Upper lobe of left lung (tissue), 6 donors: ENCODE results near the gene ANHX. TPM values are rescaled to one million over a fixed set of nuclear protein-coding genes. Genes with fewer than 3 reads are reported as not detected.

ENCODE experiments used
- ATAC-seq, 2 donors: fragments of 200-7000 bp; cut with Tn5 transposase; one replicate each; pipeline ENCODE4 v1.9.1; 2022; ENCODE audit warnings: mild to moderate bottlenecking in 2 of 2, moderate library complexity in 2 of 2; ENCODE audit not compliant: low FRiP score in 2 of 2
- DNase-seq, 2 donors: peaks; one replicate each; pipeline ENCODE4 v3.0.0-alpha.2; 2019 to 2020
- H3K27ac ChIP-seq, 4 donors: fragments of 200-600 bp; sonication (generic); one replicate each; pipeline ENCODE4 v1.5.1; 2016 to 2019
- H3K27me3 ChIP-seq, 4 donors: fragments of 200-600 bp; sonication (generic); one replicate each; pipeline ENCODE4 v1.5.1; 2017 to 2019
- H3K36me3 ChIP-seq, 4 donors: fragments of 200-600 bp; sonication (generic); one replicate each; pipeline ENCODE4 v1.5.1; 2016 to 2019
- H3K4me1 ChIP-seq, 4 donors: fragments of 200-600 bp; sonication (generic); one replicate each; pipeline ENCODE4 v1.5.1; 2018 to 2019
- H3K4me3 ChIP-seq, 4 donors: fragments of 200-600 bp; sonication (generic); one replicate each; pipeline ENCODE4 v1.5.1; 2017 to 2019; ENCODE audit warnings: mild to moderate bottlenecking in 2 of 4, moderate library complexity in 1 of 4
- H3K9me3 ChIP-seq, 4 donors: fragments of 200-600 bp; sonication (generic); one replicate each; pipeline ENCODE4 v1.5.1; 2018 to 2019
- EP300 ChIP-seq, 4 donors: sonication (generic); formaldehyde crosslinking; IDR thresholded peaks; one replicate each; pipeline ENCODE4 v1.5.1; 2017; ENCODE audit warnings: antibody characterized with exemption in 4 of 4, control low read depth in 2 of 4
- POLR2A ChIP-seq, 4 donors: fragments of 450-650 bp; IDR thresholded peaks; one replicate each; pipeline ENCODE4 v1.5.1; 2016 to 2017; ENCODE audit warnings: antibody characterized with exemption in 4 of 4, mild to moderate bottlenecking in 2 of 4
- POLR2AphosphoS5 ChIP-seq, 2 donors: sonication (generic); formaldehyde crosslinking; IDR thresholded peaks; one replicate each; pipeline ENCODE4 v1.5.1; 2017; ENCODE audit warnings: antibody characterized with exemption in 2 of 2
- WGBS, 2 donors: methylation state at CpG; one replicate each; pipeline ENCODE4 v1.1.5; 2017 to 2018; 5-methylcytosine and 5-hydroxymethylcytosine counted together
- small RNA-seq, 4 donors: library from RNA; depleted of rRNA; stranded (forward); fragments of <200 nt; gene quantifications; one replicate each; pipeline ENCODE3, GENCODE V24; 2016
- total RNA-seq, 6 donors: library from RNA; depleted of rRNA in 4 of 6; stranded (reverse); fragments of >200 nt in 4 of 6; gene quantifications; one replicate each; pipeline versions ENCODE4 v1.1.0 to v1.2.1, GENCODE V29; 2016 to 2021
- TF ChIP-seq, protein P1 (sequence below), 6 experiments: fragments of 450-650 bp in 4 of 6; fragments of 200-600 bp in 2 of 6; sonication (generic) in 2 of 6; IDR thresholded peaks; one replicate each; pipeline ENCODE4 v1.5.1; 2016 to 2019; ENCODE audit warnings: antibody characterized with exemption in 6 of 6
- donor health status: DM: no; HTN: no; CAD: no; lungs with moderate emphysema.
- donor health status: DM: no; HTN: yes; CAD: no; lungs with severe emphysema.

ANHX gene
- total RNA-seq, 6 donors from 2014 or later: not detected

DNA sequence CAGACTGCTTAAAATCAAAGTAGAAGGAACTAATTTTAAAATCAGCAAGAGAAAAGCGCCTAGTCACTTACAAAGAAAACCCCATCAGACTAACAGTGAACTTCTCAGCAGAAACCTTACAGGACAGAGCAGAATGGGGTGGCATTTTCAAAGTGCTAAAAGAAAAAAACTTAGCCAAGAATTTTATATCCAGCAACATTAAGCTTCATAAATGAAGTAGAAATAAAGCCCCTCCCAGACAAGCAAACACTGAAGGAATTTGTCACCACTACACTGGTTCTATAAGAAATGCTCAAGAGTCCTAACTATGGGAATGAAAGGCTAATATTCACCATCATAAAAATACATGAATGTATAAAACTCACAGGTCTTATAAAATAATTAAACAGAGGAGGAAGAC is 60.8 kb downstream of the ANHX start:
- peaks cover 16 to 52% (median 28%) of the 10 kb centered on the region in 4 donors for H3K9me3 ChIP-seq
- WGBS, 2 donors: 81 to 91% methylated on average over 1 of the region's 1 CpG

DNA sequence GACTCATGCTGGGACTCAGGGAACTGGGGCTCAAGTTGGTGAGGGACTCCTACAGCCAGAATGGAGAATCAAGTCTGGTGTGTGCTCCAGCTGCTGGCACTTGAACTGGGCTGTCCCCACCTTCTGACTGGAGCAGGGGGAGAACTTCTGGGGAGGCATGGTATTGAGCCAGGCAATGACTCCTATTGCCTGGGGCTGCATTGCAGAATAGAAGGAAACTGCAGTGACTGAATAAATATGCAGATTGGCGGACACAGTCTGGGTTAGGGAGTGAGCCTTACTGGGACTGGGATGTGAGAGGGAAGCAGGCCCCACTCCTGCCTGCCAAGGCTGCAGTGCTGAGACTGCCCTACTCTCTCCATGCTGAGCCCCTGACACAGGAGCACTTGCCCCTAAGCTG is 63.2 kb downstream of the ANHX start:
- WGBS, 2 donors: 78 to 84% methylated on average over 1 of the region's 1 CpG
- Histone ChIP-seq H3K27me3 (no peaks in the 10 kb centered on the region), H3K9me3 (peaks cover 16 to 69% (median 28%) of the 10 kb centered on the region in 4 donors), H3K36me3 (no peaks in the 10 kb centered on the region), H3K4me1 (no peaks in the 10 kb centered on the region), H3K4me3 (no peak overlapping the region), H3K27ac (no peak overlapping the region)
- TF ChIP-seq, protein P1, sequence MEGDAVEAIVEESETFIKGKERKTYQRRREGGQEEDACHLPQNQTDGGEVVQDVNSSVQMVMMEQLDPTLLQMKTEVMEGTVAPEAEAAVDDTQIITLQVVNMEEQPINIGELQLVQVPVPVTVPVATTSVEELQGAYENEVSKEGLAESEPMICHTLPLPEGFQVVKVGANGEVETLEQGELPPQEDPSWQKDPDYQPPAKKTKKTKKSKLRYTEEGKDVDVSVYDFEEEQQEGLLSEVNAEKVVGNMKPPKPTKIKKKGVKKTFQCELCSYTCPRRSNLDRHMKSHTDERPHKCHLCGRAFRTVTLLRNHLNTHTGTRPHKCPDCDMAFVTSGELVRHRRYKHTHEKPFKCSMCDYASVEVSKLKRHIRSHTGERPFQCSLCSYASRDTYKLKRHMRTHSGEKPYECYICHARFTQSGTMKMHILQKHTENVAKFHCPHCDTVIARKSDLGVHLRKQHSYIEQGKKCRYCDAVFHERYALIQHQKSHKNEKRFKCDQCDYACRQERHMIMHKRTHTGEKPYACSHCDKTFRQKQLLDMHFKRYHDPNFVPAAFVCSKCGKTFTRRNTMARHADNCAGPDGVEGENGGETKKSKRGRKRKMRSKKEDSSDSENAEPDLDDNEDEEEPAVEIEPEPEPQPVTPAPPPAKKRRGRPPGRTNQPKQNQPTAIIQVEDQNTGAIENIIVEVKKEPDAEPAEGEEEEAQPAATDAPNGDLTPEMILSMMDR (IDR thresholded peaks at IDR 0.05): no peak
- TF ChIP-seq POLR2AphosphoS5 (IDR thresholded peaks at IDR 0.05): no peak
- no peak for TF ChIP-seq EP300 (IDR thresholded peaks at IDR 0.05)
- no peak for TF ChIP-seq POLR2A (IDR thresholded peaks at IDR 0.05)
- ATAC-seq: no peak
- DNase-seq: no peak

More for the DNA sequence above, 60.8 kb downstream of the ANHX start:
- ATAC-seq (no peak), DNase-seq (no peak)
- TF ChIP-seq EP300 (IDR thresholded peaks at IDR 0.05) (no peak), POLR2AphosphoS5 (IDR thresholded peaks at IDR 0.05) (no peak), POLR2A (IDR thresholded peaks at IDR 0.05) (no peak)
- TF ChIP-seq, protein P1 (IDR thresholded peaks at IDR 0.05): no peak
- no peaks in the 10 kb centered on the region for H3K4me1 ChIP-seq
- H3K36me3 ChIP-seq: no peaks in the 10 kb centered on the region
- H3K27me3 ChIP-seq: no peaks in the 10 kb centered on the region
- no peak overlapping the region for H3K4me3 ChIP-seq
- H3K27ac ChIP-seq: no peak overlapping the region

Small RNA genes within 50 kb of the gene (small RNA-seq; reads per million reads assigned to genes)
- gene RF00019 (0 reads per million in 4 donors), gene RNU6-717P (0 reads per million in 4 donors)

Other genes starting within 250 kb of the ANHX start
- gene ZNF26, start 249.5 kb downstream of the ANHX start, total RNA-seq: 10 to 100 TPM in 5 of 6 donors, 1 to 10 TPM in 1; 8.9 to 17.6 (median 13.6) TPM
- 10 to 100 TPM in 5 of 6 donors, 1 to 10 TPM in 1; 6.9 to 37.2 (median 18.3) TPM for gene ZNF84, start 198.4 kb downstream of the ANHX start, total RNA-seq
- gene ZNF140, start 155.0 kb downstream of the ANHX start, total RNA-seq: 10 to 100 TPM in 5 of 6 donors, 1 to 10 TPM in 1; 3.9 to 15.2 (median 13.0) TPM
- gene ZNF891, start 105.6 kb downstream of the ANHX start, total RNA-seq: 1 to 10 TPM; 1.1 to 5.2 (median 1.7) TPM
- gene ZNF10, start 105.2 kb downstream of the ANHX start, total RNA-seq: 10 to 100 TPM in 2 of 6 donors, 1 to 10 TPM in 4; 1.1 to 16.8 (median 7.7) TPM
- 10 to 100 TPM; 15.5 to 37.7 (median 20.9) TPM for gene ZNF268, start 54.4 kb downstream of the ANHX start, total RNA-seq